Fibroblast of skin of right biceps (primary cell): ENCODE results near the gene RPTOR.

Experiments used
- DNase-seq: peaks from one replicate; pipeline ENCODE4 v3.0.0-alpha.2; 2013

RPTOR gene

GRCh38 chr17:80645706-80646325 is 101.2 kb downstream of the RPTOR start:
- no peak for DNase-seq

GRCh38 chr17:80646328-80646727 is 101.7 kb downstream of the RPTOR start:
- DNase-seq, result no peak

GRCh38 chr17:80647746-80648145 is 103.1 kb downstream of the RPTOR start:
- DNase-seq, result peak; percentile 91

GRCh38 chr17:80649200-80649644 is 104.6 kb downstream of the RPTOR start:
- no peak for DNase-seq

- peak; percentile 87 for DNase-seq
Observed at GRCh38 chr17:80649672-80650330, 105.2 kb downstream of the RPTOR start.

- no peak for DNase-seq
Observed at GRCh38 chr17:80650331-80650672, 105.7 kb downstream of the RPTOR start.

GRCh38 chr17:80650751-80651518 is 106.3 kb downstream of the RPTOR start:
- DNase-seq, result peak; percentile 10

GRCh38 chr17:80652756-80653330 is 108.2 kb downstream of the RPTOR start:
- DNase-seq, result peak; percentile 22

GRCh38 chr17:80653856-80654255 is 109.2 kb downstream of the RPTOR start:
- DNase-seq, result no peak

GRCh38 chr17:80655608-80656007 is 111.0 kb downstream of the RPTOR start:
- no peak for DNase-seq

- DNase-seq, result no peak
Observed at GRCh38 chr17:80656590-80656989, 112.0 kb downstream of the RPTOR start.

GRCh38 chr17:80657561-80657960 is 112.9 kb downstream of the RPTOR start:
- DNase-seq, result no peak

GRCh38 chr17:80658821-80659220 is 114.2 kb downstream of the RPTOR start:
- DNase-seq, result no peak

GRCh38 chr17:80659651-80660050 is 115.0 kb downstream of the RPTOR start:
- no peak for DNase-seq

GRCh38 chr17:80660527-80661198 is 116.0 kb downstream of the RPTOR start:
- no peak for DNase-seq

GRCh38 chr17:80662557-80662956 is 117.9 kb downstream of the RPTOR start:
- no peak for DNase-seq

GRCh38 chr17:80663781-80664206 is 119.2 kb downstream of the RPTOR start:
- peak; percentile 32 for DNase-seq

- no peak for DNase-seq
Observed at GRCh38 chr17:80664217-80664790, 119.7 kb downstream of the RPTOR start.

- no peak for DNase-seq
Observed at GRCh38 chr17:80665792-80666191, 121.2 kb downstream of the RPTOR start.

GRCh38 chr17:80666867-80667266 is 122.2 kb downstream of the RPTOR start:
- no peak for DNase-seq

GRCh38 chr17:80667462-80668277 is 123.0 kb downstream of the RPTOR start:
- DNase-seq, result no peak
